HFFc6 (cell line): ENCODE results near the gene RPGR. TPM values are rescaled to one million over a fixed set of nuclear protein-coding genes. Genes with fewer than 3 reads are reported as not detected.

Experiments
- DNase-seq: peaks from one replicate; pipeline ENCODE4 v3.0.0-alpha.2; 2018
- H3K27ac Mint-ChIP-seq: 2 replicates; pipeline ENCODE4 v1.8.0; 2020; ENCODE audit warnings: mild to moderate bottlenecking, mixed read lengths
- H3K27me3 Mint-ChIP-seq: 2 replicates; pipeline ENCODE4 v1.8.0; 2021; ENCODE audit warnings: mild to moderate bottlenecking, moderate library complexity, mixed read lengths; ENCODE audit not compliant: insufficient read depth
- H3K36me3 Mint-ChIP-seq: 2 replicates; pipeline ENCODE4 v1.8.0; 2021; ENCODE audit warnings: low read depth, mixed read lengths
- H3K4me1 Mint-ChIP-seq: 2 replicates; pipeline ENCODE4 v1.8.0; 2020; ENCODE audit warnings: low read depth, mixed read lengths
- H3K4me3 Mint-ChIP-seq: 2 replicates; pipeline ENCODE4 v1.8.0; 2020; ENCODE audit warnings: mild to moderate bottlenecking, moderate library complexity, mixed read lengths
- H3K9me3 Mint-ChIP-seq: 2 replicates; pipeline ENCODE4 v1.8.0; 2020; ENCODE audit warnings: mild to moderate bottlenecking, mixed read lengths
- total RNA-seq, 6 experiments: library from RNA; stranded (reverse); fragmentation: NEBNext Ultra II Directional; extraction: Animal tissue kit (Norgen Biotek cat#: 25700); gene quantifications; 2 replicates in 1 of 6; 3 replicates in 5 of 6; pipeline ENCODE4 v1.2.3, GENCODE V29; 2021
- TF ChIP-seq, protein P1 (sequence below): fragments of 200-600 bp; sonication (generic); IDR thresholded peaks from 2 replicates; pipeline ENCODE4 v1.5.0; 2021; ENCODE audit warnings: antibody characterized with exemption, mild to moderate bottlenecking

The RPGR gene
- total RNA-seq, 6 experiments from 2014 or later: 3.0 to 5.8 (median 4.1) TPM

DNA sequence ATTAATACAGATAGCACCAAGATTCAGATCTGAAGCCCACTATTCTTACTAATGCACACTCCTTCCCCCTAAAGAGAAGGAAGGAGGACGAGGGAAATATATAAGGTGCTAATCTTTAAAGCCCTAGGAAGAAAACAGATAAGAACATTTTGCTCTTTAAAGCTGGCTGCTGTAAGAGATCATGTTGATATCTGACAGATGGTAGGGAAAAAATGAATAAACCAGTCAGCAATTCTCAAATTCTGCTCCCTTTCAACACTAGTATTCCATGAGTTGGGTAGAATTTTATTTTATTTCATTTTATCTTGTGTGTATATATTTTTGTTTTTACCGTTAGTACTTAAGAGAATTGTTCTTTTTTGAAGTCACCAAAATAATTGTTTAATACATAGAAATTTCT is 44.3 kb upstream of the RPGR start:
- H3K27me3 Mint-ChIP-seq: no peaks in the 10 kb centered on the region; the same call in 1 of the 2 replicates
- TF ChIP-seq, protein P1, sequence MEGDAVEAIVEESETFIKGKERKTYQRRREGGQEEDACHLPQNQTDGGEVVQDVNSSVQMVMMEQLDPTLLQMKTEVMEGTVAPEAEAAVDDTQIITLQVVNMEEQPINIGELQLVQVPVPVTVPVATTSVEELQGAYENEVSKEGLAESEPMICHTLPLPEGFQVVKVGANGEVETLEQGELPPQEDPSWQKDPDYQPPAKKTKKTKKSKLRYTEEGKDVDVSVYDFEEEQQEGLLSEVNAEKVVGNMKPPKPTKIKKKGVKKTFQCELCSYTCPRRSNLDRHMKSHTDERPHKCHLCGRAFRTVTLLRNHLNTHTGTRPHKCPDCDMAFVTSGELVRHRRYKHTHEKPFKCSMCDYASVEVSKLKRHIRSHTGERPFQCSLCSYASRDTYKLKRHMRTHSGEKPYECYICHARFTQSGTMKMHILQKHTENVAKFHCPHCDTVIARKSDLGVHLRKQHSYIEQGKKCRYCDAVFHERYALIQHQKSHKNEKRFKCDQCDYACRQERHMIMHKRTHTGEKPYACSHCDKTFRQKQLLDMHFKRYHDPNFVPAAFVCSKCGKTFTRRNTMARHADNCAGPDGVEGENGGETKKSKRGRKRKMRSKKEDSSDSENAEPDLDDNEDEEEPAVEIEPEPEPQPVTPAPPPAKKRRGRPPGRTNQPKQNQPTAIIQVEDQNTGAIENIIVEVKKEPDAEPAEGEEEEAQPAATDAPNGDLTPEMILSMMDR: no peak
- no peak overlapping the region for H3K4me3 Mint-ChIP-seq
- DNase-seq: no peak
- H3K36me3 Mint-ChIP-seq: no peaks in the 10 kb centered on the region
- no peaks in the 10 kb centered on the region for H3K9me3 Mint-ChIP-seq
- H3K4me1 Mint-ChIP-seq: no peaks in the 10 kb centered on the region
- no peak overlapping the region for H3K27ac Mint-ChIP-seq

- no peak overlapping the region for H3K4me3 Mint-ChIP-seq
- H3K4me1 Mint-ChIP-seq: no peaks in the 10 kb centered on the region
- TF ChIP-seq, protein P1: no peak
- H3K27ac Mint-ChIP-seq: no peak overlapping the region
- no peaks in the 10 kb centered on the region for H3K36me3 Mint-ChIP-seq
- peaks cover 2% of the 10 kb centered on the region; the same call in 1 of the 2 replicates for H3K27me3 Mint-ChIP-seq
- H3K9me3 Mint-ChIP-seq: no peaks in the 10 kb centered on the region
- DNase-seq: no peak
Measured at GRCh38 chrX:38368774-38369173, 41.5 kb upstream of the RPGR start.

GRCh38 chrX:38365954-38366353 is 38.6 kb upstream of the RPGR start:
- DNase-seq: no peak
- no peaks in the 10 kb centered on the region for H3K9me3 Mint-ChIP-seq
- H3K27ac Mint-ChIP-seq: no peak overlapping the region
- peaks cover 2% of the 10 kb centered on the region; the same call in 1 of the 2 replicates for H3K27me3 Mint-ChIP-seq
- TF ChIP-seq, protein P1: no peak
- H3K4me1 Mint-ChIP-seq: no peaks in the 10 kb centered on the region
- H3K4me3 Mint-ChIP-seq: no peak overlapping the region
- no peaks in the 10 kb centered on the region for H3K36me3 Mint-ChIP-seq

- no peaks in the 10 kb centered on the region for H3K9me3 Mint-ChIP-seq
- H3K4me1 Mint-ChIP-seq: no peaks in the 10 kb centered on the region
- no peak overlapping the region for H3K4me3 Mint-ChIP-seq
- peaks cover 2% of the 10 kb centered on the region; the same call in 1 of the 2 replicates for H3K27me3 Mint-ChIP-seq
- no peaks in the 10 kb centered on the region for H3K36me3 Mint-ChIP-seq
- TF ChIP-seq, protein P1: no peak
- DNase-seq: no peak
- H3K27ac Mint-ChIP-seq: no peak overlapping the region
Measured at GRCh38 chrX:38363046-38363445, 35.7 kb upstream of the RPGR start.

- Mint-ChIP-seq H3K36me3 (no peaks in the 10 kb centered on the region), H3K4me1 (no peaks in the 10 kb centered on the region), H3K9me3 (no peaks in the 10 kb centered on the region), H3K4me3 (no peak overlapping the region), H3K27ac (no peak overlapping the region), H3K27me3 (no peaks in the 10 kb centered on the region)
- no peak for DNase-seq
- TF ChIP-seq, protein P1: no peak
Measured at GRCh38 chrX:38357747-38358673, 30.7 kb upstream of the RPGR start.
